ENCODE data around the gene ASB9.

DNA sequence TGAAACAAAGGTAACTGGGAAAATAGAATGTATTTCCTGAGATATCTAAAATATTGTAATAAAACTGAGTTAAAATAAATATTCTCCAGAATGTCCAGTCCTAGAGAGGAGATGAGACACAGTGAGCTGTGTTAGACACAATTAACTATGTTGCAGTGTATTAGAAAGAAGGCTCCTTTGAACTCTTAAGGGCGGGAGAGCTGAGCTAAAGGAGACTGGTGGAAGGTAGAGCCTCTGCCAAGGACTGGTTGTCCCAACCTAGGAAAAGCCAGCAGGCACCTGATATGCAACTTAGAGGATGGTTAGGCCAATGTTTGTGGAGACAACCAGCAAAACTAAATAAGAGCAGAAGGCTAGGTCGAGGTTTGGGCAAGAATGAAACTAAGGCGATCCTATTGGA is 41.2 kb upstream of the ASB9 start:
- TF ChIP-seq, protein P1, sequence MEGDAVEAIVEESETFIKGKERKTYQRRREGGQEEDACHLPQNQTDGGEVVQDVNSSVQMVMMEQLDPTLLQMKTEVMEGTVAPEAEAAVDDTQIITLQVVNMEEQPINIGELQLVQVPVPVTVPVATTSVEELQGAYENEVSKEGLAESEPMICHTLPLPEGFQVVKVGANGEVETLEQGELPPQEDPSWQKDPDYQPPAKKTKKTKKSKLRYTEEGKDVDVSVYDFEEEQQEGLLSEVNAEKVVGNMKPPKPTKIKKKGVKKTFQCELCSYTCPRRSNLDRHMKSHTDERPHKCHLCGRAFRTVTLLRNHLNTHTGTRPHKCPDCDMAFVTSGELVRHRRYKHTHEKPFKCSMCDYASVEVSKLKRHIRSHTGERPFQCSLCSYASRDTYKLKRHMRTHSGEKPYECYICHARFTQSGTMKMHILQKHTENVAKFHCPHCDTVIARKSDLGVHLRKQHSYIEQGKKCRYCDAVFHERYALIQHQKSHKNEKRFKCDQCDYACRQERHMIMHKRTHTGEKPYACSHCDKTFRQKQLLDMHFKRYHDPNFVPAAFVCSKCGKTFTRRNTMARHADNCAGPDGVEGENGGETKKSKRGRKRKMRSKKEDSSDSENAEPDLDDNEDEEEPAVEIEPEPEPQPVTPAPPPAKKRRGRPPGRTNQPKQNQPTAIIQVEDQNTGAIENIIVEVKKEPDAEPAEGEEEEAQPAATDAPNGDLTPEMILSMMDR (tag by site-specific recombination; IDR thresholded peaks at IDR 0.05): no peak
- TF ChIP-seq ZNF747 (tag by site-specific recombination; IDR thresholded peaks at IDR 0.05) (no peak), ZNF121 (tag by site-specific recombination; IDR thresholded peaks at IDR 0.05) (no peak), FEZF1 (tag by site-specific recombination; IDR thresholded peaks at IDR 0.05) (no peak), ZNF274 (IDR thresholded peaks at IDR 0.05; ENCODE audit: low read length) (no peak), ZNF274 (tag by site-specific recombination; IDR thresholded peaks at IDR 0.05; ENCODE audit: borderline replicate concordance) (no peak), ZNF138 (tag by site-specific recombination; IDR thresholded peaks at IDR 0.05; ENCODE audit: borderline replicate concordance) (no peak), ZEB2 (tag by site-specific recombination; IDR thresholded peaks at IDR 0.05) (no peak), ZNF76 (tag by site-specific recombination; IDR thresholded peaks at IDR 0.05; ENCODE audit: borderline replicate concordance, low read depth) (no peak), ZNF174 (tag by site-specific recombination; IDR thresholded peaks at IDR 0.05) (no peak), PRDM1 (tag by site-specific recombination; IDR thresholded peaks at IDR 0.05) (no peak), BCL11A (tag by site-specific recombination; IDR thresholded peaks at IDR 0.05; ENCODE audit: low read depth) (no peak)
- TF ChIP-seq, protein P2, sequence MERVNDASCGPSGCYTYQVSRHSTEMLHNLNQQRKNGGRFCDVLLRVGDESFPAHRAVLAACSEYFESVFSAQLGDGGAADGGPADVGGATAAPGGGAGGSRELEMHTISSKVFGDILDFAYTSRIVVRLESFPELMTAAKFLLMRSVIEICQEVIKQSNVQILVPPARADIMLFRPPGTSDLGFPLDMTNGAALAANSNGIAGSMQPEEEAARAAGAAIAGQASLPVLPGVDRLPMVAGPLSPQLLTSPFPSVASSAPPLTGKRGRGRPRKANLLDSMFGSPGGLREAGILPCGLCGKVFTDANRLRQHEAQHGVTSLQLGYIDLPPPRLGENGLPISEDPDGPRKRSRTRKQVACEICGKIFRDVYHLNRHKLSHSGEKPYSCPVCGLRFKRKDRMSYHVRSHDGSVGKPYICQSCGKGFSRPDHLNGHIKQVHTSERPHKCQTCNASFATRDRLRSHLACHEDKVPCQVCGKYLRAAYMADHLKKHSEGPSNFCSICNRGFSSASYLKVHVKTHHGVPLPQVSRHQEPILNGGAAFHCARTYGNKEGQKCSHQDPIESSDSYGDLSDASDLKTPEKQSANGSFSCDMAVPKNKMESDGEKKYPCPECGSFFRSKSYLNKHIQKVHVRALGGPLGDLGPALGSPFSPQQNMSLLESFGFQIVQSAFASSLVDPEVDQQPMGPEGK (tag by site-specific recombination; IDR thresholded peaks at IDR 0.05): no peak
- TF ChIP-seq, protein P3, sequence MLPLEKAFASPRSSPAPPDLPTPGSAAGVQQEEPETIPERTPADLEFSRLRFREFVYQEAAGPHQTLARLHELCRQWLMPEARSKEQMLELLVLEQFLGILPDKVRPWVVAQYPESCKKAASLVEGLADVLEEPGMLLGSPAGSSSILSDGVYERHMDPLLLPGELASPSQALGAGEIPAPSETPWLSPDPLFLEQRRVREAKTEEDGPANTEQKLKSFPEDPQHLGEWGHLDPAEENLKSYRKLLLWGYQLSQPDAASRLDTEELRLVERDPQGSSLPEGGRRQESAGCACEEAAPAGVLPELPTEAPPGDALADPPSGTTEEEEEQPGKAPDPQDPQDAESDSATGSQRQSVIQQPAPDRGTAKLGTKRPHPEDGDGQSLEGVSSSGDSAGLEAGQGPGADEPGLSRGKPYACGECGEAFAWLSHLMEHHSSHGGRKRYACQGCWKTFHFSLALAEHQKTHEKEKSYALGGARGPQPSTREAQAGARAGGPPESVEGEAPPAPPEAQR (tag by site-specific recombination; IDR thresholded peaks at IDR 0.05): no peak
- TF ChIP-seq, protein P4, sequence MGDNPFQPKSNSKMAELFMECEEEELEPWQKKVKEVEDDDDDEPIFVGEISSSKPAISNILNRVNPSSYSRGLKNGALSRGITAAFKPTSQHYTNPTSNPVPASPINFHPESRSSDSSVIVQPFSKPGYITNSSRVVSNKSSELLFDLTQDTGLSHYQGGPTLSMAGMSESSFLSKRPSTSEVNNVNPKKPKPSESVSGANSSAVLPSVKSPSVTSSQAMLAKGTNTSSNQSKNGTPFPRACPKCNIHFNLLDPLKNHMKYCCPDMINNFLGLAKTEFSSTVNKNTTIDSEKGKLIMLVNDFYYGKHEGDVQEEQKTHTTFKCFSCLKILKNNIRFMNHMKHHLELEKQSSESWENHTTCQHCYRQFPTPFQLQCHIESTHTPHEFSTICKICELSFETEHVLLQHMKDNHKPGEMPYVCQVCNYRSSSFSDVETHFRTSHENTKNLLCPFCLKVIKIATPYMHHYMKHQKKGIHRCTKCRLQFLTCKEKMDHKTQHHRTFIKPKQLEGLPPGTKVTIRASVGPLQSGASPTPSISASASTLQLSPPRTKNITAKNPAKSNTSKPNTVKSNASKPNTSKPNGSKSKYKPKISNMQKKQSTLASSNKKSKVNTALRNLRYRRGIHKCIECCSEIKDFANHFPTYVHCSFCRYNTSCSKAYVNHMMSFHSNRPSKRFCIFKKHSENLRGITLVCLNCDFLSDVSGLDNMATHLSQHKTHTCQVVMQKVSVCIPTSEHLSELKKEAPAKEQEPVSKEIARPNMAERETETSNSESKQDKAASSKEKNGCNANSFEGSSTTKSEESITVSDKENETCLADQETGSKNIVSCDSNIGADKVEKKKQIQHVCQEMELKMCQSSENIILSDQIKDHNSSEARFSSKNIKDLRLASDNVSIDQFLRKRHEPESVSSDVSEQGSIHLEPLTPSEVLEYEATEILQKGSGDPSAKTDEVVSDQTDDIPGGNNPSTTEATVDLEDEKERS (tag by site-specific recombination; IDR thresholded peaks at IDR 0.05): no peak
